ENCODE measurements around the gene UTS2B.
A peak's percentile ranks its signal among the peaks of the same experiment; 100 is the strongest.

UTS2B gene

DNA sequence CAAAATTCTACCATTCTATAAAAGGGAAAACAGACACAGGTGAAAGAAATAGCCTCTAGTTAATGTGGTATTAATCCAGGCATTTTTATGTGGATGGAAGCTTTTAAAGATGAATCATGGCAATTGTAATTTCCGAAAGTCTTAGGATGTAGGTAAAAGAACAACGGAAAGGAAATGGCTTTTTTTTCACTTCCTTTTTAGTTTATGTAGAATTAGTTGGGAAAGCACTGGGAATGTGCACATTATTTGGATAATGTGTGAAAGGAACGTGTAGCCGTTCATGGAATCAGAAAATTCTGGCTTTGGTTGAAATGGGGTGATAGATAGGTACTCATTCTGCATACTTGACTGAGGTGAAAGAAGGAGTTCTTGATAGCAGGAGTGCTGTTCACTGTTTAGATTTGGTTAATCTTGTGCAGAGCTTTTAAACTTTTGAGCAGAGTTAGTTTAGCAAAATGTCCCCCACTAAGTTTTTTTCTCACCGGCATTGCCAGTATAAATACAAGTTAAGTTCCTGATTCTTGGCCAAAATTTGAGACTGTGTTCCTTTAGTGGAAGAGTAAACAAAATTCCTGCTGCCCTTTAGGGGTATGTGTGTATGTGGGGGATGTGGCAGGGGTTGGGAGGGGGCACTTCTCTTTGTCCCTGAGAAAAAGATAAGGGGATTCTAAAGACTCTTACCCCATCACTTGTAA, 20.2 kb upstream of the UTS2B start:
- no peak for DNase-seq

DNA sequence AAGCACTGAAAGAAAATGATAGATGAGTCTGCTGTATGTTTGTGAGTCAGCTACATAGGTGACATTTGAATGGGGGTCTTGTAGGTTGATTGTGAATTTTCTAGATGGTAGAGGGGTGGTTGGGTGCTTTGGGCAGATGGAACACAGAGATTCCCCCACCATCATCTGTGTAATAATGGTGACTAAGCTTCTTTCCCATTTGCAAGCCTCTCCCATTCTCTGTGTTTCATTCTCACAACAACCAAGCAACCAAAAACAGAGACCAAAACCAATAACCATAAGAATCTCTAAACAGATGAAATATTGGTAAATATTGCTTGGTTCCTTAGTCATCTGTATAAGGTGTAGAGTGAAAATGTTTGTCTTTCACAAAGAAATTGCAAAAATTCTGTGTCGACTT, 17.8 kb upstream of the UTS2B start:
- DNase-seq, result no peak

- DNase-seq, result no peak
These were observed 16.9 kb upstream of the UTS2B start for GRCh38 chr3:191347228-191347627.

DNA sequence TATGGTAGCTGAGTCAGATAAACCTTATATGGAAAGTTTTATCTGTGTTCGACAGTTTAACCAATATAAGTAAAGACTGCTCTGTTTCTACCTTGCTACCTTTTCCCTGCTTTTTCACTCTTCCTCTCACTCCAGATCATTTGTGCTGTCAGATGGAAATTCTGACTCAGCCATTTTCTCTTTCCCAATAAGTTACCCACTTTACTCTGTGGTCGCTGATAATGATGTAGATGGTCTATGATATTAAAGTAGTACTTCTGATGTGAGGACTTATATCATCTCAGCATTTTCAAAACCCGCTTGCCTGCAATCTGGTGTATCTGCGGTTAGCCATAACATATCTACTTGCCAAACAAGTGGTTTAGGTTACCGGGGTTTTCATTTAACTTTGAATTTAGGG, 15.0 kb upstream of the UTS2B start:
- no peak for DNase-seq

DNA sequence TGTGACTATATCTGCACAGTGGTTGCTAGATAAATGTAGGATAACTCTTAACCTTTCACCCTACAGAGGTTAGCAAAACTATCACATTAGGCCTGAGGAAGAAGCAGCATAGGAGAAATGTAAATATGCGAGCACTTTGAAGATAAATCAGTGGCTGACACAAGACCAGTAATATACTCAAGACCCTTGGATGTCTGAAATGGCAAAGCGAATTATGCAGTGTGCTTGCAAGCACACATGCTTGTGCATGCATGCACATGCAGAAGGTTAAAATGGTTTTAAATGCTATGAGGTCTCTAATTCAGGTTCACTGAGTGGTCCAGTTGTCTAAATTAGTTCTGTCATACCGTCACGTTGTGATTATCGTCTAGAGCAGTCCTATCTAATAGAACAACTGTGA, 13.6 kb upstream of the UTS2B start:
- no peak for DNase-seq

- DNase-seq, result no peak
These were observed 12.8 kb upstream of the UTS2B start for GRCh38 chr3:191343115-191343514.

- no peak for DNase-seq
These were observed 12.1 kb upstream of the UTS2B start for GRCh38 chr3:191342411-191342810.

GRCh38 chr3:191342006-191342405, 11.7 kb upstream of the UTS2B start:
- DNase-seq, result no peak

DNA sequence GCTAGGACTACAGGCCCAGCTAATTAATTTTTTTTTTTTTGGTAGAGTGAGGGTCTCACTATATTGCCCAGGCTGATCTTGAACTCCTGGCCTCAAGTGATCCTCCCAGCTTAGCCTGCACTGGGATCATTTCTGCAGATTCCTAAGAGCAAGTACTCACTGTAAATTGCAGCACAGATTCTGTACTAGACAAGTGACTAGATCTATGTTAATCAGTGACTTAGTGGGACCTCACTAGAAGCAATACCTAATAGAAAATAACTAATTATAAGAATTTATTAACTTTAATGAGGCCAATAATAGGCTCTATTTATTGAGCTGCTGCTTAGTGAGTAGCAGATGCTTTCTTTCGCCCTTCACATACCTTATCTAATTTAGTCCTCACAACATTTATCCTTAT, 10.6 kb upstream of the UTS2B start:
- DNase-seq, result no peak

DNA sequence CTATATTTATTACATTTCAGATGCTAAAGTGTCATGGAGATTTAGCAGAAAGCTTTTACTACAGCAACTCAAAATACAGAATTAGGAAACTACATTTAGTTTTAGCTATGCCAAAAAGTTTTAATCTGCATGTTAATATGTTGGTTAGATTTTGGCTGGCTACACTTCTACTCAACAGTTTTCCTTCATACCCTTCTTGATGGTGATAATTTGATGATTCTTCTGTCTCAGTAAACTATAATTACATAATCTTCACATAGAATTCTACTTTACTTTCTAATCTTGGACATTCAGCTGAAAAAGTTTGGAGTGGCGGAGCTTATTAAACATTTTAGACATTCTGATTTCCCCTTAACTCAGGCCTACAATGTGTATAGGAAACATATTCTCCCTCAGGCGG, 10.0 kb upstream of the UTS2B start:
- DNase-seq, result no peak

- DNase-seq, result no peak
These were observed 9.1 kb upstream of the UTS2B start for GRCh38 chr3:191339316-191339917.

DNA sequence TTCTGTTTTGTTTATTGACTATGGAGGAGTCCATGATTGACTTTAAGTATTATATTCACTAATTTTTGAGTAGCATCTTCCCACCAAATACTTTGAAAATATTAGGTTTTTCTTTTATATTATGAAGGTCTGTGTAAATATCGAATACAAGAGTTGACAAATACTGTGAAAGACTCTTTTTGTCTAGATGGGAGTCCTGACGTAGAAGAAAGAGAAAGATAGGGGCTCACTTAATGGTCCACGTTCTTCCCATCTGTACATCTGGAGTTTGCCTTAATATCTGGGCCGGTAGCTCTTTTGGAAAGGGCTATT, 7.8 kb upstream of the UTS2B start:
- no peak for DNase-seq

GRCh38 chr3:191336833-191337232, 6.5 kb upstream of the UTS2B start:
- no peak for DNase-seq

DNA sequence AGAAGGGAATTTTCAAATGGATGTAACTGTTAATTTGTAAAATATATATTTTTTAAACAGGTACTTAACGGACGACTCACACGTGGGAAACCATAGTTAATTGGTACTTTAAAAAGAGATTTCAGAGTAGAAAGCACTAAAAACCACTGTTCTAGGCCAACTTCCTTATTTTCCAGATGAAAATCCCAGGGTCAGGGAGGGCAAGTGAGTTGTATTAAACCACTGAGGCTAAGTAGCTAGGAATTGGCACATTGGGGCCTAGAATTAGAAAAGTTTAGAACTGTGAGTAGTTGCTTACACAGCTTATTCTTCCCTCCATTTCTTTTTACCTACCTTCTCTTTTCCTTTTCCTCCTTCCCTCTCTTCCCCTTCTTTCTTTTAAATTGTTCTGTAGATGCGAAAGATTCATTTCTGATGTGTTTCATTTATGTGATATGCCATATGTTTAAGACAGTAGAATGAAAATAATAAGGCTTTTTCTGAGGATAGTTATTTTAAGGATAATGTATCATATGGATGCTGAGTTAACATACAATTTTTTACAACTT, 4.1 kb upstream of the UTS2B start:
- no peak for DNase-seq

DNA sequence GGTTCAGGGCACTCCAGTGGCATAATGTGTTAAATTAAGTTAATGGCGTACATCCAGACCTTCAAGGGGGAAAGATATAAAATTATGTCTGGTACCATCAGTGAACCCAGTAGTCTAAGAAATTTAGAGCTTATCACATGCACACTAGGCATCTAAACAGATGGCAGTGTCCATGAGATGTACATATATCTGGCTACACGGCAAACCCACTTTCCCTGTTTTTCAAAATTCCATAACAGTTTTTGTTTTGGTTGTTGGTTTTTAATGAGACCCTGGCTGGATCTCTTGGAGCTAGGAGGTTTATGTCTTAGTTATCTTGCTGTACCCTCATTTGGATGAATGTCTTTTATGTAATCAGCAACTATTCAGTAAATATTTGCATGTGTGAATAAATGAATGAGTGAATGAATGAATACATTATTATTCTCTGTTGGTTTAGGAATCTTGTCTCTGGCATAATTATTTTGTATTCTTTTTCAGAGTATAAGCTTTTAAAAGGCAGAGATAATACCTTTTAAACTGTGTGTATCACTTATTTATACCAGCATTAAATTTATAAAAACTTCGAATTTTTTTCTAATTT, 3.1 kb upstream of the UTS2B start:
- no peak for DNase-seq

GRCh38 chr3:191331388-191331787, 1.1 kb upstream of the UTS2B start:
- DNase-seq, result no peak

- DNase-seq, result no peak
These were observed 263 bp upstream of the UTS2B start for GRCh38 chr3:191330530-191331048.

- peak; percentile 15 for DNase-seq
These were observed 1.2 kb downstream of the UTS2B start, which contains the start of gene CCDC50 for GRCh38 chr3:191328962-191329653. Gene CCDC50, plus strand, starts transcription at chr3:191329394. Its CDS starts 281 bp downstream, at chr3:191329675.

DNA sequence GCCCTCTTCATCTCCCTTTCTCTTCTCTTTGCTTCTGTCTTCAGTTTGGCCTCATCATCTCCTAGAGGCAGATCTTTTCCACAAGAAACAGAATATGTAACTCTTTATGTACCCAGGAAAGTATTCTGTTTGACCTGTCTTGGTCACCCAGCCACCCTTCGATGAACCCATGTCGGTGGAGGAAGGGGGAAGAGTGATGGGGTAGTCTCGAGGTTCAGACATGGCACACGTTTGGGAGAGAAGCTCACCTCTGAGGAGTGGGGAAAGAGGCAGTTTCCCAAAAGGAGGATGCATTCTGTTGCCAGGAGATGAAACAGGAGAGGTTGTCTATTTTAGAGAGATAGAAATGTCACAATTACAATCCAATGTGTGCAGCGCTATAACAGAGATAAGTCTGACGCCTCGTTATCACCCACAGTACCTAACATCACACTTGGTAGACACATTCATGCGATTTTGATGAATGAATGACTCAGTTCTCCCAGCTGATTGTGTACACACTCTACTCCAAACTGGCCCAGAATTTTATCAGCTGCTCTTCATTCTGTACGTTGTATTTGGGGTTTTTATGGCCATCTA, 1.9 kb downstream of the UTS2B start:
- no peak for DNase-seq

- no peak for DNase-seq
These were observed 2.8 kb downstream of the UTS2B start for GRCh38 chr3:191327526-191327925.

DNA sequence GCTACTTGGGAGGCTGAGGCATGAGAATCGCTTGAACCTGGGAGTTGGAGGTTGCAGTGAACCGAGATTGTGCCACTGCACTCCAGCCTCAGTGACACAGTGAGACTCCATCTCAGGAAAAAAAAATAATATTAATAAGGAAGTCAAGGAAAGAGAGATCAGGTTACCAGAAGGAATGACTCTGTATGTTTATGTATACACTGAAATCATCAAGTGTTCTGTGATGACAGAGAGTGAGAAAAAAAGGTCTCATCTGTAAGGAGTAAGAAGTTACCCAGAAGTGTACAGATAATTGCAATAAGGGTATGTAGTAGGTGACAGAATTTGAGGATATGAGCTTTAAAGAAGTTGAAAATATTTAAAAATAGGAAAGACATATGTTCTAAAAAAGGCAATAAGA, 5.4 kb downstream of the UTS2B start:
- DNase-seq, result no peak

GRCh38 chr3:191321019-191321767, 9.1 kb downstream of the UTS2B start:
- no peak for DNase-seq

Data from T1000 (cell line).